GM21381 (cell line): ENCODE measurements around the gene ULK4.
"Not testable (repeated sequence)": the region's sequence is repeated elsewhere in the genome, so short reads cannot be mapped to it uniquely, and the experiment has no call there.

Source experiments
- ATAC-seq: cut with Tn5 transposase; IDR thresholded peaks from one replicate; pipeline ENCODE4 v1.9.1; 2021; ENCODE audit warnings: mild to moderate bottlenecking, moderate library complexity; ENCODE audit not compliant: unreplicated experiment

ULK4 gene

DNA sequence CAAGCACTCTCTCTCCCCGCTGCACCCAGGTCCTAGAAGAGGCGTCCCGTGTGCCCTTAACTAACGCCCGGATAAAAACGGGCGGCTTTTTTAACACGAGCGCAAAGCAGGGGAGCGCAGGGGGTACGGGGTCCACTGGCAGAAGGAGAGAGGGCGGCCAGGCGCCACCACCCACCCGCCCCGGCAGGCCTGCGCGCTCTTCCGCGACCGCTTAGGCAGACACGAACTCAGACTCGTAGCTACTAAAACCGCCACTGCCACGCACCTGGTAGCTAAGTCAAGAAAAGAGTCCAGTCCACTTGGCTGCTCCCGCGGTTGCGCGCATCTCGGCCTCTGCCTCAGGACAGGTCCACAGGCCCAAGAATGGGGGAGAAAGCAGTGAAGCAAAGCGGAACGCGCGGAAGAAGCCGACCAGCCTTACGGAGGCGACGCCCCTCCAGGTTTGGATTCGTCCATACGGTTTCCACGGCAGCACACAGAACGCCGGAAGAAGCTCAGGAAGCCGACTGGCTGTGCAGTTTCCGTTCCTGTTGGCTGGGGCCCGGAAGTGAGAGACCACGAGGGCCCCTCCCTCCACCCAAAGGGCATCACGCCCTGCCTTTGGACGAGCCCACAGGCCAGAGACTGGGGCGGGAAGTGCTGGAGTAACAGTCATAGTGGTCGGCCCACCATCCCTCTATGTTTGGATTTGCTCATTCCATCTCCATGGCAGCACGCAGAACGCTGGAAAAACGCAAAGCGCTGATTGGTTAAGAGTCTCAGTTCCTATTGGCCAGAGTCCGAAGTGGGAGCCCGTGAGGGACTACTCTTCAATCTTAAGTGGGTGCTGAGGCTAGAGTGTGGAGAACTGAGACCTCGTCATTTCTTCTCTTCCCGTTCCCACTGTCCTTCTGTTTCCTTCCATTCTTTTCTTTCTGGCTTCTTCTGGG, at the start of gene ULK4:
ULK4 (minus strand) TSS at position 353 of the 929 bp plus-strand sequence. CDS start 7,344 bp downstream, outside the sequence.
- ATAC-seq = peak; percentile 96

DNA sequence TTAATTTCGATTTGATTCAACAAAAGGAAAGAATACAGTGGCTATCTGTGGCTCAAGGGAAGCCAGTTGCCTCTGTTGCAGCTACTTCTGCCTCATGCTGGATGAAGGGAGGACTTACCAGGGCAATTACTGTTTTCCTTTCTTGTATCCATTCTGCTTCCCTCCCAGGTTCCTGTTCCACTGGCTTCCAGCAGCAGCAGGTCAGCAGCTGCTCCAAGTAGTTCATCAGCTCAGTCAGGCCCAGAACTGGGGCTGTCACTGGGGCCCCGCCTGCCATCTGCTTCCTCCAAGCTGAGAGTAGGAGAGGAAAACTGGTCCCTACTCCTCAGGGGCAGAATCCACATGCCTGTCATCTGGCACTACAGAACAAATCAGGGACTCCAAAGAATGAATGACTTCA, 48.6 kb upstream of the ULK4 start:
- no peak for ATAC-seq

DNA sequence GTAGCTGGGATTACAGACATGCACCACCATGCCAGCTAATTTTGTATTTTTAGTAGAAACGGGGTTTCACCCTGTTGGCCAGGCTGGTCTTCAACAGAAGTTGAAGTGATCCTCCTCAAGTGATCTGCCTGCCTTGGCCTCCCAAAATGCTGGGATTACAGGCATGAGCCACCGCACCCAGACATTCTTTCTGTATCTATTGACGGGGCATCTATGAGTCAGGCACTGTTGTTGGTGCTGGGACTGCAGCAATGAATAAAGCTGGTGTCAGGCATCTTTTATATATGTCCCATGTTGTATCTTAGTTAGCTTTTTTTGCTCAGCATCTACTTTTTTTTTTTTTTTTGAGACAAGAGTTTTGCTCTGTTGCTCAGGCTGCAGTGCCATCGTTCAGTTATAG, 47.6 kb upstream of the ULK4 start:
- ATAC-seq = no peak

DNA sequence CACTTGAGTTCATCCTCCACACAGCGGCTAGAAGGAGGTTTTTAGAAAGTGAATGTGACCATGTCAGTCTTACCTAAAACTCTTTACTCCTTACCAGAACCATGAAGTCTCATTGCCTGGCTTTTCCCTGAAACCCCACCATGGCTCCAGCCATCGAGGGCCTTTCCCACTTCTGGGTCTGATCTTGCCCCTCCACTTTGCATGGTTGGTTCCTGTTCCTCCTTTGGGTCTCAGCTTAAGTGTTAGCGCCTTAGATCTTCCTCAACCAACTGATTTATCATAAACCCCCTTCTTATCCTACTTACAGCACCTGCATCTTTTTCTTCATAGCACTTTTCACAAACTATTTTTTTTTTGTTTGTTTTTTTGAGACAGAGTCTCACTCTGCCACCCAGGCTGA, 45.9 kb upstream of the ULK4 start:
- no peak for ATAC-seq

DNA sequence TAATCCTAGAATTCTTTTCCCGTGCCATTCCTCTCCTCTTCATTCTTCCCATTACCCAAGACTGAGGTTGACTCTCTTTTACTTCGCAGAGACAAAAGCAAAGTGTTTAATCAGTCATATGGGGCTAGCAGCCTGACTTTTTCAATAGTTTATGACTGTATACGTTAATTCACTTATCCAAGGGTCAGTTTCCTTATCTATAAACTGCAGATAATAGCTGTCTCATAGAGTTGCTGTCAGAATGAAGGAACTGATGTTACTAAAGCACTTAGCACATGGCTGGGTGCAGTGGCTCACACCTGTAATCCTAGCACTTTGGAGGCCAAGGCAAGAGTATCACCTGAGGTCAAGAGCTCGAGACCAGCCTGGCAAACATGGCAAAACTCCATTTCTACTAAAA, 43.5 kb upstream of the ULK4 start:
- ATAC-seq = no peak

DNA sequence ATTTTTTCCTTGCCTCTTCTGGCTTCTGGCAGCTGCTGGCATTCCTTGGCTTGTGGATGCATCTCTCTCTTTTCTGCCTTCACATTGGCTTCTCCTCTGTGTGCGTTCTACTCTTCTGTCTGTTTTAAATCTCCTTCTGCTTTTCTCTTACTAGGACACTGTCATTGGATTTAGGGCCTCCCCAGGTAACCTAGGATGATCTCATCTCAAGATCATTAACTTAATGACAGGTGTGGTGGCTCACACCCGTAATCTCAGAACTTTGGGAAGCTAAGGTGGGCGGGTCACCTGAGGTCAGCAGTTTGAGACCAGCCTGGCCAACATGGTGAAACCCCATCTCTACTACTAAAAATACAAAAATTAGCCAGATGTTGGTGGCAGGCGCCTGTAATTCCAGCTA, 40.9 kb upstream of the ULK4 start:
- ATAC-seq = no peak

DNA sequence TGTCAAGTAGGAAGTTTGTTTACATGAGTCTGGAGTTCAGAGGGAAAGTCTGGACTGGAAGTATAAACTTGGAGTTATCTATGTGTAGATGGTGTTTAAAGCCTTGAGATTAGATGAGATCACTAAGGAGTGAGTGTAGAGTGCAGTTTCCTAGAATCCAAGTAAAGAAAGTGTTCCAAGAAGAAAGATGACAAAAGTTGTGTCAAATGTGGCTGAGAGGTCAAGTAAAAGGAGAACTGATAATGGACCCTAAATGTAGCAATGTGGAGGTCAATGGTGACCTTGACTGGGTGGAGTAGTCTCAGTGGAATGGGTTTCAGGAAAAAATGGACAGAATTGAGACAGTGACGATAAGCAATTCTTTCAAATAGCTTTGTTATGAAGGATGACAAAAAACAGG, 39.9 kb upstream of the ULK4 start:
- no peak for ATAC-seq

DNA sequence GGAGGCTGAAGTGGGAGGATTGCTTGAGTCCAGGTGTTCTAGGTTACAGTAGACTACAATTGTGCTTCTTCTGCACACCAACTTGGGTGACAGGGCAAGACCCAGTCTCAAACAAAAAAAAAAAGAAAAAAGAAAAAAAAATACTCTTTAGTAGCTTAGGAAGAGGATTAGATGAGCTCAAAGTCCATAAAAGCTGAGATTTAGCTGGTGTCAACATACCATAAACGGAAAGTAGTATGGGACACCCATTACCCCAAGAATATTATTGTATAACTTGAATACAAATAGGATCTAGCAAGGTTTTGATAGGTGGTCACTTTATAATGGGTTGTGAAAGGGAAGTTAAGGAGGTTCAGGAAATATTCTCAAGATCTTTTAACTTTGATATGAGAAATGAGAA, 38.0 kb upstream of the ULK4 start:
- ATAC-seq = no peak

DNA sequence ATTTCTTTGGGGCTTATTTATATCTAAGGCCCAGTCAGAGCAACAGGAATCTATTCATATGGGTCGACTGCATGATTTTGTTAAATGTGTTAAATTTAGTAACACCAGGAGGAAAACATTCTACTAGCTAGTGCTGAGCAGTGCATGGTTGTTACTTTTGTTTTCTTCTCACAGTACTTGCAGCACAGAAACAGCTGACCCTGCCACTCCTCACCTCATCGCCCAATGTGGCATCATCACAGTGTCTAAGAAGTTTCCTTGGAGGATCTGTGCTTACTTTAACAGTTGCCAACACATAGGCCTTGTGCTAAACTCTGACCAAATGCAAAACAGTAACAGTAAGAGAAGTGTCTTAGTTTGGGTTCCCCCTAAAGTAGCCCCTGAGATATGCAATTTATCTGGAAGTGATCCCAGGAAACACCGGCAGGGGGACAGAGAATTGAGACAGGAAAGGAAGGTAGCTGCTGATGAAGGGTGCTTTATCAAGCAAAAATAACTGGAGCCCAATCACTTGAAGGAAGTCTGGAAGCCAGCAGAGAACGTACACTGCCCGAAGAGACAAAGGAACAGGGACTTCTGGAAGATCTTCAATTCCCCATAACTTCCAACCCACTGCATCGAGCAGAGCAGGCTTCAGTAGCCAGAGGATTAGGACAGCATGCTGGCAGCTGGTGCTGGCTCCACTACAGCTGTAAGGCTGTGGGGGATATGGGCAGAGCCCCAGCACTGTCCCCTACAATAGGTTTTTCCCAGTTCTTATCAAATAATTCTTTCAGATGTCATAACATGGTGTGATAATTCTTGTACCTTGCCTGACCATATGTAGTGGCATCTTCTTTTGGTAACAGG, 36.0 kb upstream of the ULK4 start:
- no peak for ATAC-seq

DNA sequence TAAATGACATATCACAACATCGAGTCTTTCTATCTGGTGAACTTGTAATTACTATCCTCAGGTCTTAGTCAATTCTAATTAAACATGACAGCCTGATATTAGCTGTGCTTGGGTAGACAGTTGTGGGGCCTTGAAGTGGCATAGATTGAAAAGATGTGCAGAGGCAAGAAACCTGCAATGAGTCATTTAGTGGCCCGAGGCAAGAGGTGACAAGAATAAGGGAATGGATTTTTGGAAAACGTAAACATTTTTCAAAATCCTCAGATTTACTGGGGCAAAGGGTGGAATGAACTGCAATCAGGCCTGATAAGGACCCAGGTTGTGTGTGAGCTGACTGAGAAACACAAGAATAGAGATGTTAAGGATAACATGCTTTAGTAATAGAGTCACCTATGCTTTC, 29.5 kb upstream of the ULK4 start:
- no peak for ATAC-seq

DNA sequence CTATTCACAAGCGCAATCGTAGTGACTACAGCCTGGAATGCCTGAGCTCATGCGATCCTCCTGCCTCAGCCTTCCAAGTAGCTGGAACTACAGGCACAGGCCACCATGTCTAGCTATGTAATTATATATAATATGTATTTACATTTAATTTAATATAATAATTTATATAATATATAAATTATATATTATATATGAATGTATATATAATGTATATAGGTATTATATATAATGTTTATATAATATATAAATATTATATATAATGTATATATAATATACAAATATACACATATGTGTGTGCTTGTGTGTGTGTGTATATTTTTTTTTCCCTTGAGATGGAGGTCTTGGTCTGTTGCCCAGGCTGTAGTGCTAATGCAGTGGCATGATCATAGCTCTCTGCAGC, 27.6 kb upstream of the ULK4 start:
- ATAC-seq = no peak

DNA sequence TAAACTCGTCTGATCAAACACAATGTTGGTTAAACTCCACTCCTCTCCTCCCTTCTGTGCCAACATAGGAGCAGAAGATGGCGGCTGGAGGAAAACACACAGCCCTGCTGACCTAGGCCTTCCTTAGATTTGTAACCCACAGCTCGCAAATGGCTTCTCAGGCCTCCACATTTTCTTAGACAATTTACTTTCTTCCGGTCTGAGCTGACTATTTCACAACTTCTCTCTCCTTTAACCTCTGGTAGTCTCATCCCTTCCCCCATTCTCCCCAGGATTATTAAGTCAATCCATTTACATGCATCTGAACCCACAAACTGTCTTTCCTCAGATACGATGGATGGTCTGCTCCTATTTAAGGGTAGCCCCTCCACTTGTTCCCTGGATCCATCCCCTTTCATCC, 25.7 kb upstream of the ULK4 start:
- ATAC-seq = no peak

DNA sequence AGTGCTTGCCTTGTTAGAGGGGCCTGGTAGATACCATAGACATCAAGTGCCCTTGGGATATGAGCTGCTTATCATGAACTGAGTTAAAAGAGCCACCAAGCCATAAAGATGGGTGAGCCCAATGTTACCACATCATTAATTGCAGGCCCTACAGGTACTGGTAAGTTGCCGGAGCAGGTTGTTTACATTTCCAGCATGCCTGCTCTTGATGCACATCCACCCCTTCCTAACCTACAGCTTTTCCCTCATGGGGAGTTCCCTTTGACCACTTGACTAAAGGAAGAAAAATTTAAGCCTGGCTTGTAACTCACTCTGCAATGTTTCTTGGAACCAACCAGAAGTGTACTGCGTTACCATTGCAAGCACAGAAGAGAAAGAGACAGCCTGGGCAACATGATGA, 24.7 kb upstream of the ULK4 start:
- ATAC-seq = no peak

DNA sequence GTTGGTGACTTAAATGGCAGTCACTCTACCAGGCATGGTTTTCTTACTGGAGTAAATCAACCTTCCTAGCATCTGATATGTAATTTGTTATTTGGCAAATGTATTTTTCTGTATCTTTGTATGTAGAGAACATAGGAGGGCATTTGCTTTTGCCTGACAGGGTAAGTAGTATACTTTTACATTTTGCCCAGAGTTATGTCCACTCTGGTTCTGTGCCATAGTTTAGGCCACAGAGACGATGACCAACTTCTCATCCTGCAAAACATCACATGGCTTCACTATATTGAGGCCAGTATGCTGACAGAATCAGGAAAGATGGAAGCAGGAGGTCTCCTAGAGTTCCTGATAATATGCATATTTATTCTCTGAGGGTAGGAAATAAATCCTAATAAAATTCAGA, 23.1 kb upstream of the ULK4 start:
- ATAC-seq = no peak

DNA sequence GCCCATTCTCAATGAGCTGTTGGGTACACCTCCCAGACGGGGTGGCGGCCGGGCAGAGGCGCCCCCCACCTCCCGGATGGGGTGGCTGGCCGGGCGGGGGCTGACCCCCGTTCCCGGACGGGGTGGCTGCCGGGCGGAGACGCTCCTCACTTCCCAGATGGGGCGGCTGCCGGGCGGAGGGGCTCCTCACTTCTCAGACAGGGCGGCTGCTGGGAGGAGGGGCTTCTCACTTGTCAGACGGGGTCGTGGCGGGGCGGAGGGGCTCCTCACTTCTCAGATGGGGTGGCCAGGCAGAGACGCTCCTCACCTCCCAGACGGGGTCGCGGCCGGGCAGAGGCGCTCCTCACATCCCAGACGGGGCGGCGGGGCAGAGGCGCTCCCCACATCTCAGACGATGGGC, 21.2 kb upstream of the ULK4 start:
- ATAC-seq = not testable (repeated sequence)

DNA sequence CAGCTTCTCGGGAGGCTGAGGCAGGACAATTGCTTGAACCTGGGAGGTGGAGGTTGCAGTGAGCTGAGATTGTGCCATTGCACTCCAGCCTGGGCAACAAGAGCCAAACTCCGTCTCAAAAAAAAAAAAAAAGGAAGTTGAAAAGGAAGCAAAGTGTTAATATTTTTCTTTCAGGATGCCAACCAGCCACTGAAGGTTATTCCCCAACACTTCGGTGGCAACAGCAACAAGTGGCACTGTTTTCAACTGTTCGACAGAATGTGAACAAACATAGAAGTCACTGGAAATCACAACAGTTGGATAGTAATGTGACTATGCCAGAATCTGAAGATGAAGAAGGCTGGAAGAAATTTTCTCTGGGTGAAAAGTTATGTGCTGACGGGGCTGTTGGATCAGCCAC, 15.5 kb upstream of the ULK4 start:
- not testable (repeated sequence) for ATAC-seq

DNA sequence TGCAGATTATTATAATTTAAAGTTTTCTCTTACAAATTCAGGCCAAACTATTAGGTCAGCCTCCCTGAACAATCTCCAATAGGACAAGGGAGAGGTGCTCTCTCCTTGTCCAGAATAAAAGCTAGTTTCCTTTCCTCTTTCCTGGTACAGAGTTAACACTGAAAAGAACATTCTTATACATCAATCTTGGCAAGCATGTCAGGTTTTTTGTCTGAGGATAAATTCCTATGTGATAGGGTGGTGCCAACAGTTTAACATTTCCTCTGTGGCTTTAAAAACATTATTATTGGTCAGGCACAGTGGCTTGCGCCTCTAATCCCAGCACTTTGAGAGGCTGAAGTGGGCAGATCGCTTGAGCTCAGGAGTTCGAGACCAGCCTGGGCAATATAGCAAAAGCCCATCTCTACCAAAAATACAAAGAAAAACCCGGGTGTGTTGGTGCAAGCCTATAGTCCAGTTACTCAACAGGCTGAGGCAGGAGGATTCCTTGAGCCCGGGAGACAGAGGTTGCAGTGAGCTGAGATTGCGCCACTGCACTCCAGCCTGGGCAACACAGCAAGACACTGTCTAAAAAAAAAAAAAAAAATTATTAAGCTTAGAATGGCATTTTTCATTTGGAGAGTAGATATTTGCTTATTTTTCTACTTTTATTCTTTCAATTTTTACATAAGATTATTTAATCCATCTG, 13.7 kb upstream of the ULK4 start:
- no peak for ATAC-seq

DNA sequence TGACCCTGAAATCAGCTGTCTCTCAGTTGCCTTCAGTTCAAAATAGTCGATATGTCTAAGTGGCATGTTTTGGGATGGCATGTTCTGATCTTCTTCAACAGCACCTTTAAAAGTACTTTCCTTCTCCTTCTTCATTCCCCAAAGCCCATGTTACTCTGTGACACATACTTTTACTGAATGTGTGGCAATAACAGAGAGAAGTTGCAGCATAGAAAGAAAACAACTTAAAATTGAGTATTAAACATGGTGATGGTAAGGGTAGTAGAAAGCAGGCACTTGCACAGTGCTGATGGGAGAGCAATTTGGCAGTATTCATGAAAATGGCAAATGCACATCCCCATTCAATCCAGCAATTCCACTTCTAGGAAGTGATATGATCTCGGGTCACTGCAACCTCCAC, 12.3 kb upstream of the ULK4 start:
- ATAC-seq = no peak

DNA sequence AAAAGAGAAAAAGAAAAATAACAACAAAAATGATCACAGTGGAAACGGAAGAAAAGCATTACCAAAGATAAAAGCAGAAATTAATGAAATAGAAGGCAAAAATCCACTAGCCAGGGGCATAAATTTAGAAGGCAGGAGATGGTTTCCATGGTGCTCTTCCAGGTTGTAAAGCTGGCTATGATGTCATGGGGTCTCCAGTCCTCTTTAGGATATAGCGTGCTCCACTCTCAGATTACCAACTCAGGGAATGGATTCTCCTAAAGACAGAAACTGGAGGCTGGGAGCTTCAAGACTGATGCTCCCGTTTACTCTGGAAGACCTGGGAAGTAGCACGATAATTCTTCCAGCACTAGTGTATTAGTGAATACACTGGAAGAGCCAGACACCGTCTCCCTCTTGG, 10.9 kb upstream of the ULK4 start:
- ATAC-seq = no peak

DNA sequence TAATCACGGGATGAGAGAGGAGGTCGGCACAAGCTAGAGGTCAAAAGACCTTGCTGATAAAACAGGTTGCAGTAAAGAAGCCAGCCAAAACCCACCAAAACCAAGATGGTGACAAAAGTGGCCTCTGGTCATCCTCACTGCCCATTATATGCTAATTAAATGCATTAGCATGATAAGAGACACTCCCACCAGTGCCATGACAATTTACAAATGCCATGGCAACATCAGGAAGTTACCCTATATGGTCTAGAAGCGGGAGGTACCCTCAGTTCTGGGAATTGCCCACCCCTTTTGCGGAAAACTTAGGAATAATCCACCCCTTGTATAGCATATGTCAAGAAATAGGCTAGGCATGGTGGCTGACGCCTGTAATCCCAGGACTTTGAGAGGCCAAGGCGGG, 4.3 kb upstream of the ULK4 start:
- no peak for ATAC-seq

DNA sequence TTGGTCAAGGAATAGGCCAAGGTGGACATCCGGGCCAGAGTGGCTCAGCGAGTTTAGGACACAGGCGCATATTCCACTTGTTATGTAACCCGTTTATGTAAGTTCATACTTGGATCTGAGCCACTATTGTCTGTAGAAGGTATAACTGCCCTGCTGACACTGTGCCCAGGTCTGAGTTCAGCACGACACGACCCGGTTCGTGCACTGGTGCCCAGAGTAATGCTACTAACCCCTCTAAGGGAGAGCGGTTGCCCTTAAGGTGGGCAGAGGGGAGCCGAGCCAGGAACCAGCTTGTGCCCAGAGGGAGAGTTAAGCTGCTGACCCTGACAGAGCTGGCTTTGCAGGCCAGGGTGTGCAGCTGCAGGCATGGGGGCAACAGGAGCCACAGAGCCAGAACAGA, 1.9 kb upstream of the ULK4 start:
- no peak for ATAC-seq
